ENCODE data around the gene SPTAN1. TPM values are rescaled to one million over a fixed set of nuclear protein-coding genes. Genes with fewer than 3 reads are reported as not detected.

Gene SPTAN1
- total RNA-seq, 2 donors from 2014 or later, result 294 to 337 TPM

- Mint-ChIP-seq H3K9me3 (no peaks in the 10 kb centered on the region), H3K4me3 (no peak overlapping the region), H3K36me3 (ENCODE audit: low read depth) (peaks cover 77% of the 10 kb centered on the region), H3K27me3 (no peaks in the 10 kb centered on the region), H3K4me1 (no peaks in the 10 kb centered on the region), H3K27ac (peak overlapping the region; percentile 51)
- no peak for ATAC-seq (replicated peaks)
These were observed 11.6 kb upstream of the SPTAN1 start for GRCh38 chr9:128540634-128541360.

GRCh38 chr9:128546504-128546903 lies 5.9 kb upstream of the SPTAN1 start:
- peaks cover 21% of the 10 kb centered on the region for H3K36me3 Mint-ChIP-seq (ENCODE audit: low read depth)
- H3K9me3 Mint-ChIP-seq, result no peaks in the 10 kb centered on the region
- H3K27ac Mint-ChIP-seq, result no peak overlapping the region
- H3K4me1 Mint-ChIP-seq, result peaks cover 15% of the 10 kb centered on the region
- H3K4me3 Mint-ChIP-seq, result no peak overlapping the region
- no peaks in the 10 kb centered on the region for H3K27me3 Mint-ChIP-seq
- ATAC-seq (replicated peaks), result no peak

GRCh38 chr9:128548876-128549275 lies 3.5 kb upstream of the SPTAN1 start:
- Mint-ChIP-seq H3K4me1 (peaks cover 17% of the 10 kb centered on the region), H3K27me3 (no peaks in the 10 kb centered on the region), H3K9me3 (no peaks in the 10 kb centered on the region), H3K4me3 (no peak overlapping the region), H3K27ac (peak overlapping the region; percentile 58), H3K36me3 (ENCODE audit: low read depth) (peaks cover 2% of the 10 kb centered on the region)
- no peak for ATAC-seq (replicated peaks)

GRCh38 chr9:128550226-128550625 lies 2.2 kb upstream of the SPTAN1 start:
- peak; percentile 38 for ATAC-seq (replicated peaks)
- no peaks in the 10 kb centered on the region for H3K36me3 Mint-ChIP-seq (ENCODE audit: low read depth)
- peaks cover 17% of the 10 kb centered on the region for H3K4me1 Mint-ChIP-seq
- no peaks in the 10 kb centered on the region for H3K27me3 Mint-ChIP-seq
- H3K27ac Mint-ChIP-seq, result peak overlapping the region; percentile 85
- peak overlapping the region; percentile 90 for H3K4me3 Mint-ChIP-seq
- no peaks in the 10 kb centered on the region for H3K9me3 Mint-ChIP-seq

DNA sequence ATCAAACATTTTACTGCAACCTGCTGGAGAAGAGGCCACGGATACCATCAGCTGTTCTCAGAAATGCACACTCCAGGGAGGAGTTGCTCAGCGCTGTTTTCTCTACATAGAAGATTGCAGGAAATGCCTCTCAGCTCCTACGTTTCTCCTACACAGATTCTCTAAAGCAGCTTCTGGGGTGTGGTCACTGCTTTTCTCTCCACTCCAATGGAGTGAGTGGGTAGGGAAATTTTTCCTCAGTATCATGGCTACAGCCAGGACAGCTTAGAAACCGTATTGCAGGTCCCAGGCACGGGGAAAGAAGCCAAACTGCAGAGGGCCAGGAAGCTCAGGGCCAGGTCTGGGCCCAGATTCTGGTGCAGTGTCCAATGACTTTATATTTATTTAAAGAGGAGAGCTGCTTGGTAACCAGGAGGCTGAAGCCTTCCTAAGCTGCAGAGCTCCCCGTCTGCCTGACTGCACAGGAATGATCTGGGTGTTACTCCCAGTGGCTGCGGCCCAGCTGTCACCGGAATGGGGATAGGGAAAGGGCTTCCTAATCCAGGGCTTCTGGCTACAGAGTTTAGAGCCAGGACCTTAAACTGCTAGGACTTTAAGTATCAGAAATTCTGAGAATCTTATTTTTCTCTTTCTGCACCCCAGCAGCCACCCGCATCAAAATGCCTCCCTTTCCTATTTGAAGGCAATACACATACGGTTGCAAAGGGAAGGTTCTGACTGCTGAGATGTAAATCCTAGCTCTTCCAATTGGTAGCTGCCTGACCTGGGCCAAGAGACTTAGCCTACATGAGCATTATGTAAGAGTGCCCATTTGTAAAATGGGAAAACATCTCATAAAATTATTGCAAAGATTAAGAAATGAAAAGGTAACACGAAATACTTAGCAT lies 1.4 kb upstream of the SPTAN1 start:
- H3K36me3 Mint-ChIP-seq (ENCODE audit: low read depth), result no peaks in the 10 kb centered on the region
- H3K9me3 Mint-ChIP-seq, result no peaks in the 10 kb centered on the region
- no peak for ATAC-seq (replicated peaks)
- H3K27me3 Mint-ChIP-seq, result no peaks in the 10 kb centered on the region
- peak overlapping the region; percentile 91 for H3K27ac Mint-ChIP-seq
- H3K4me1 Mint-ChIP-seq, result peaks cover 17% of the 10 kb centered on the region
- H3K4me3 Mint-ChIP-seq, result peak overlapping the region; percentile 90

- peak overlapping the region; percentile 91 for H3K27ac Mint-ChIP-seq
- ATAC-seq (replicated peaks), result no peak
- H3K4me1 Mint-ChIP-seq, result peaks cover 19% of the 10 kb centered on the region
- peak overlapping the region; percentile 90 for H3K4me3 Mint-ChIP-seq
- H3K27me3 Mint-ChIP-seq, result no peaks in the 10 kb centered on the region
- peaks cover under 1% of the 10 kb centered on the region for H3K36me3 Mint-ChIP-seq (ENCODE audit: low read depth)
- no peaks in the 10 kb centered on the region for H3K9me3 Mint-ChIP-seq
These were observed 682 bp upstream of the SPTAN1 start for GRCh38 chr9:128551657-128552152.

DNA sequence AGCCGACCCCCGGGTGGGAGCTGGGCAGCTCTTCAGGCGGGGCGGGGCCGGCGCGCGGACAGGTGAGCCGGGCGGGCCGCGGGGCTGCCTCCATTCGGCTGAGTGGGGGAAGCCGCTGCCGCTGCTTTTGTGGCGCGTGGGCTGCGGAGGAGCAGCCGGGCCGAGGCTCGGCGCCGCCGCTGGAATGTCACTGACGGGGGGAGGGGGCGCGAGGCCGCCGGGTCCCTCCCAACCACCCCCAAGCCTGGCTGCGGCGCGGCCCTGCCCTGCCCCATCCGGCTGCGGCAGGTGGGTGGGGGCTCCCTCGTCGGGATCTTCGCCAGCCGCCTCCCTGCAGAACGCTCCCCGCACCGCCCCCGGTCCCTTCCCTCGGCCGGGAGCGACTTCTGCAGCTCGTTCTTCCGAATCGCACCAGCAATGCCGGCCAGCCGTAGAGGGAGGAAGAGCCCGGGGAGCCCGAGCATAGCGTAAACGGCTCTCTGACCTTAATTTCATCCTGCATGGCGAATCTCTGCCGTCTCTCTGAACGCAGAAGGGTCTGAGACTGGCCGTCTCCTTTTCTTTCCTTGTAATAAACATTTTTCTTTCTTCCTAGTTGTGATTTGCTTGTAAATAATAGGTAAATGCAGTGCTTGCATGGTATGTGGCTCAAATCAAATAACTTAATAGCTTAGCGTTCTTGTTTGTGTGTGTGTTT lies 505 bp downstream of the SPTAN1 start:
- H3K27ac Mint-ChIP-seq, result no peak overlapping the region
- peaks cover 27% of the 10 kb centered on the region for H3K4me1 Mint-ChIP-seq
- H3K27me3 Mint-ChIP-seq, result no peaks in the 10 kb centered on the region
- no peak overlapping the region for H3K4me3 Mint-ChIP-seq
- peak; percentile 25 for ATAC-seq (replicated peaks)
- H3K36me3 Mint-ChIP-seq (ENCODE audit: low read depth), result peaks cover 11% of the 10 kb centered on the region
- H3K9me3 Mint-ChIP-seq, result no peaks in the 10 kb centered on the region

DNA sequence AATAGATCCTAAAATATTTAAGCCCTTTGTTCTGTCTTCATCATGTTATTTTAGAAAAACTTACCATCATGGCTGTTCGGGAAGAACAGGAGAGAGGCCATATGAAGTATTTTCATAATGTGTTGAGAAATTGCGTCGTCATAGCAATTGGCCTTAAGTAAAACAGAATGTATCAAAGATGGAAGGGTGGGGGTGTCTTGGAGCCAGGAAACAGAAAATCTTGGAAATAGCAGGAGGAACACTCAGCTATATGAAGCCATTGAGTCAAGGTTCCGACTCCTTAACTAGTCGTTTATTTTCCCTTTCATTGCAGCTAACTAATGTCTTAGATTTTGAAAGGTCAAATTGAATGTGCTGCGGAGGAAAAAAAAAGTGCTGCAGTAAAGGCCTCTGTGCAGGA lies 1.3 kb downstream of the SPTAN1 start:
- Mint-ChIP-seq H3K9me3 (no peaks in the 10 kb centered on the region), H3K4me1 (peaks cover 29% of the 10 kb centered on the region), H3K27ac (no peak overlapping the region), H3K27me3 (no peaks in the 10 kb centered on the region), H3K36me3 (ENCODE audit: low read depth) (peaks cover 11% of the 10 kb centered on the region), H3K4me3 (no peak overlapping the region)
- ATAC-seq (replicated peaks), result no peak

DNA sequence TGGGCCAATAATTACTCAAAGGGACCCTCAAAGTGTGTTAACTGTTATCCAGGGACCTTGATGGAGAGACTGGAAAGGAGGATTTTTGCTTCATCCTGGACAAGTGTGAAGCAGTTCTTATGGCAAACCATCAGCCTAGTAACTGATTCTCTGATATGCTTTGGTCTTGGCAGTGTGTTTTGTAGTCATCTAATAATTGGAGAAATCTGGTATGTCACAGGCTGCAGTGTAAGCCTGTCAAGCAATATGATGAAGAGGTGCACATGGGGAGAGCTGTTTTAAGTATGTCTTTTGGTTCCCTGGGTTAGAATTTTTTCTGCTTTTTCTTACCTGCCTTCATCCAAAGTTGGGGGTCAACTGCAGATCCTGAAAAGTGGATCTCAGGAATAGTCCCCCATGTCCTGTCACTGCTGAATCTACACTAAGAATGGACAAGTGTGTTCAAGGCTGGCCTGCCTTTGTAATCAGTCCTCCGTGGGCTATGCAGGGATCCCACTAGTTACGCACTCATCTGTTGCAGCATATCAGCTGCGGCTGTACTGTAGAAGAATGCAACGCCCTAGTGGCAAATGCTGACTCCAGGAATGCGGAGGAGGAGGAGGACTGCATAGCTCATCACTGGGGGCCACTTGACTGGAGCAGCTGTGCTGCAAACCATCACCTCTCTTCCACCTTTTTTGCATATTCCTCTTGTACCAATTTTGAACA lies 1.9 kb downstream of the SPTAN1 start:
- Mint-ChIP-seq H3K27ac (no peak overlapping the region), H3K27me3 (no peaks in the 10 kb centered on the region), H3K9me3 (no peaks in the 10 kb centered on the region), H3K36me3 (ENCODE audit: low read depth) (peaks cover 16% of the 10 kb centered on the region), H3K4me1 (peaks cover 34% of the 10 kb centered on the region), H3K4me3 (no peak overlapping the region)
- peak; percentile 23 for ATAC-seq (replicated peaks)

GRCh38 chr9:128555180-128555721 lies 2.9 kb downstream of the SPTAN1 start:
- no peak overlapping the region for H3K27ac Mint-ChIP-seq
- H3K27me3 Mint-ChIP-seq, result no peaks in the 10 kb centered on the region
- no peaks in the 10 kb centered on the region for H3K9me3 Mint-ChIP-seq
- peaks cover 17% of the 10 kb centered on the region for H3K36me3 Mint-ChIP-seq (ENCODE audit: low read depth)
- H3K4me3 Mint-ChIP-seq, result no peak overlapping the region
- ATAC-seq (replicated peaks), result no peak
- peaks cover 31% of the 10 kb centered on the region for H3K4me1 Mint-ChIP-seq

GRCh38 chr9:128556276-128556675 lies 3.9 kb downstream of the SPTAN1 start:
- Mint-ChIP-seq H3K4me3 (no peak overlapping the region), H3K27me3 (no peaks in the 10 kb centered on the region), H3K27ac (no peak overlapping the region), H3K4me1 (peaks cover 27% of the 10 kb centered on the region), H3K36me3 (ENCODE audit: low read depth) (peaks cover 17% of the 10 kb centered on the region), H3K9me3 (no peaks in the 10 kb centered on the region)
- no peak for ATAC-seq (replicated peaks)

DNA sequence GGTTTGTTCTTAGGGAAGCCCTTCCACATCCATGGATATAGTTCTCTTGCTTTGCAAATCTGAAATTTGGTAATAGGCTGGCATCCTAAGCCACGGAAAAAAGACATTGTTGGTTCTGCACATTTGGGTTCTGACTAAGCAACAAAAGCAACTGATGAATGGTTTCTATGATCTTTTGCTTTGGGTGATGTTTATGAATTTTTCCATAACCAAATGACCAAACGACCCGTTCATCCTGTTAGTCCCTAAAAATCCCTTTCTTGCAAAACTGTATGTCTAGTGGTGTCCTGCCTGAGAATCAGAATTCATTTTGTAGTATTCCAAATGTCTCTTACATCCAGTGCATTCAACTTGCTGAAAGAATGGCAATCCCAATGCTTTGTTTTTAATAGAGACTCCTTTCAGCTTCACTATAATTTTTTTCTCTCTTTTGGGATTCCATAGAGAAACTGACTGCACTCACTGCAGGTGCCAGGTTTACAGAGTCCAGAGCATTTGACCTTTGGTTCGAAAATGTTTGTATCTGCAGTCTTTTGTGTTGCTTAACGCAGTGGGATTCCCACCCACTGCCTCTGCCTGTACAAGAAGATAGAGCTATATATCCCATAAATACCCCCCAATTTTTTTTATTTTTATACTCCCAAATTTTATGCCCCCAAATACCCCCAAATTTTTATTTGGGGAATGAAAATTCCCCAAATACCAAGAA lies 4.7 kb downstream of the SPTAN1 start:
- ATAC-seq (replicated peaks), result no peak
- peaks cover 22% of the 10 kb centered on the region for H3K4me1 Mint-ChIP-seq
- no peak overlapping the region for H3K4me3 Mint-ChIP-seq
- H3K9me3 Mint-ChIP-seq, result no peaks in the 10 kb centered on the region
- peaks cover 24% of the 10 kb centered on the region for H3K36me3 Mint-ChIP-seq (ENCODE audit: low read depth)
- H3K27ac Mint-ChIP-seq, result no peak overlapping the region
- H3K27me3 Mint-ChIP-seq, result no peaks in the 10 kb centered on the region
